Measurements from ENCODE around the gene VCAM1.

DNA sequence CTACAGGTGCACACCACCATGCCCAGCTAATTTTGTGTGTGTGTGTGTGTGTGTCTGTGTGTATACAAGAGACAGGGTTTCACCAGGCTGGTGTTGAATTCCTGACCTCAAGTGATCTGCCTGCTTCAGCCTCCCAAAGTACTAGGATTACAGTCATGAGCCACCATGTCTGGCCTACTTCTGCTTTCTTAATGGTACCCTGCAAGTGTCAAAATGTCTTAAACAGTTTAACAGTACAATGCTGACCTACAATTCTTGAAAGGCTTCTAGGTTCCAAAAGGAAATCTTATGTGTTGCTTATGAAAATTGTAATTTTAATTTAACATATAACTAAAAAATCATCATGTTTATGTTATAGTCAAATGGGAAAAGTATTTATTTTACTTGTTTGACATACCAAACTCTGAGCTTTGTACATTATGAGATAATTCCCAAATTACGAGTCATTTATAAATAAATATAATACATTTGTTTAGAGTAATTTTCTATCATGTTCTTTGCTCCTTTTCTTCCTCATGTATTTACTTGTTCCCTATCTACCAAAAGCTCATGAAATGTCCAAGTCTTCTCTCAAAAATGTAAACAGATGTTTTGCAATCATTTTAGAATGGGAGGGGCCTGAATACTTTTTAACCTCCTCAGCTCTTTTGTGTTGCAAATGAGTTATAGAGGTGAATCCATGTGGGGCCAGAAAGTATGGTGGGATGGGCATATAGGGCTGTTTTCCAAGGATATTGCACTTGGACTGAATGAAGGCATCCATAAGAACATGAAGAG is 8.4 kb upstream of the VCAM1 start:
- TF ChIP-seq, protein P1, sequence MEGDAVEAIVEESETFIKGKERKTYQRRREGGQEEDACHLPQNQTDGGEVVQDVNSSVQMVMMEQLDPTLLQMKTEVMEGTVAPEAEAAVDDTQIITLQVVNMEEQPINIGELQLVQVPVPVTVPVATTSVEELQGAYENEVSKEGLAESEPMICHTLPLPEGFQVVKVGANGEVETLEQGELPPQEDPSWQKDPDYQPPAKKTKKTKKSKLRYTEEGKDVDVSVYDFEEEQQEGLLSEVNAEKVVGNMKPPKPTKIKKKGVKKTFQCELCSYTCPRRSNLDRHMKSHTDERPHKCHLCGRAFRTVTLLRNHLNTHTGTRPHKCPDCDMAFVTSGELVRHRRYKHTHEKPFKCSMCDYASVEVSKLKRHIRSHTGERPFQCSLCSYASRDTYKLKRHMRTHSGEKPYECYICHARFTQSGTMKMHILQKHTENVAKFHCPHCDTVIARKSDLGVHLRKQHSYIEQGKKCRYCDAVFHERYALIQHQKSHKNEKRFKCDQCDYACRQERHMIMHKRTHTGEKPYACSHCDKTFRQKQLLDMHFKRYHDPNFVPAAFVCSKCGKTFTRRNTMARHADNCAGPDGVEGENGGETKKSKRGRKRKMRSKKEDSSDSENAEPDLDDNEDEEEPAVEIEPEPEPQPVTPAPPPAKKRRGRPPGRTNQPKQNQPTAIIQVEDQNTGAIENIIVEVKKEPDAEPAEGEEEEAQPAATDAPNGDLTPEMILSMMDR (IDR thresholded peaks at IDR 0.05; ENCODE audit: insufficient read depth, low read length): no peak
- no peak for TF ChIP-seq REST (IDR thresholded peaks at IDR 0.05; ENCODE audit: insufficient replicate concordance, low read depth)

All from HL-60 (cell line).